Measurements from ENCODE around the gene APPBP2. TPM values are rescaled to one million over a fixed set of nuclear protein-coding genes. Genes with fewer than 3 reads are reported as not detected.

The APPBP2 gene
- total RNA-seq, 2 donors from 2014 or later: 21.5 to 33.1 TPM

- H3K4me3 ChIP-seq: no peak overlapping the region
- DNase-seq (ENCODE audit: low spot score) (no peak), ATAC-seq (ENCODE audit: insufficient number of reproducible peaks, low FRiP score, low read depth) (no peak)
- H3K27ac ChIP-seq: no peak overlapping the region
- no peaks in the 10 kb centered on the region for H3K4me1 ChIP-seq (ENCODE audit: control insufficient read depth in 1 of 2, low read depth in 2 of 2)
- no peaks in the 10 kb centered on the region for H3K27me3 ChIP-seq (replicated peaks; ENCODE audit: insufficient read depth)
- H3K36me3 ChIP-seq: no peaks in the 10 kb centered on the region
- TF ChIP-seq, protein P1, sequence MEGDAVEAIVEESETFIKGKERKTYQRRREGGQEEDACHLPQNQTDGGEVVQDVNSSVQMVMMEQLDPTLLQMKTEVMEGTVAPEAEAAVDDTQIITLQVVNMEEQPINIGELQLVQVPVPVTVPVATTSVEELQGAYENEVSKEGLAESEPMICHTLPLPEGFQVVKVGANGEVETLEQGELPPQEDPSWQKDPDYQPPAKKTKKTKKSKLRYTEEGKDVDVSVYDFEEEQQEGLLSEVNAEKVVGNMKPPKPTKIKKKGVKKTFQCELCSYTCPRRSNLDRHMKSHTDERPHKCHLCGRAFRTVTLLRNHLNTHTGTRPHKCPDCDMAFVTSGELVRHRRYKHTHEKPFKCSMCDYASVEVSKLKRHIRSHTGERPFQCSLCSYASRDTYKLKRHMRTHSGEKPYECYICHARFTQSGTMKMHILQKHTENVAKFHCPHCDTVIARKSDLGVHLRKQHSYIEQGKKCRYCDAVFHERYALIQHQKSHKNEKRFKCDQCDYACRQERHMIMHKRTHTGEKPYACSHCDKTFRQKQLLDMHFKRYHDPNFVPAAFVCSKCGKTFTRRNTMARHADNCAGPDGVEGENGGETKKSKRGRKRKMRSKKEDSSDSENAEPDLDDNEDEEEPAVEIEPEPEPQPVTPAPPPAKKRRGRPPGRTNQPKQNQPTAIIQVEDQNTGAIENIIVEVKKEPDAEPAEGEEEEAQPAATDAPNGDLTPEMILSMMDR (IDR thresholded peaks at IDR 0.05): no peak
- no peaks in the 10 kb centered on the region for H3K9me3 ChIP-seq
Measured at GRCh38 chr17:60560860-60561257, 34.8 kb upstream of the APPBP2 start.

- Histone ChIP-seq H3K36me3 (no peaks in the 10 kb centered on the region), H3K9me3 (no peaks in the 10 kb centered on the region), H3K4me1 (ENCODE audit: control insufficient read depth in 1 of 2, low read depth in 2 of 2) (no peaks in the 10 kb centered on the region), H3K27ac (no peak overlapping the region), H3K4me3 (no peak overlapping the region), H3K27me3 (replicated peaks; ENCODE audit: insufficient read depth) (no peaks in the 10 kb centered on the region)
- DNase-seq (ENCODE audit: low spot score): no peak
- no peak for ATAC-seq (ENCODE audit: insufficient number of reproducible peaks, low FRiP score, low read depth)
- TF ChIP-seq, protein P1 (IDR thresholded peaks at IDR 0.05): no peak
Measured at GRCh38 chr17:60559995-60560859, 34.2 kb upstream of the APPBP2 start.

- ATAC-seq (ENCODE audit: insufficient number of reproducible peaks, low FRiP score, low read depth) (no peak), DNase-seq (ENCODE audit: low spot score) (no peak)
Measured at GRCh38 chr17:60559659-60559994, 33.6 kb upstream of the APPBP2 start.

DNA sequence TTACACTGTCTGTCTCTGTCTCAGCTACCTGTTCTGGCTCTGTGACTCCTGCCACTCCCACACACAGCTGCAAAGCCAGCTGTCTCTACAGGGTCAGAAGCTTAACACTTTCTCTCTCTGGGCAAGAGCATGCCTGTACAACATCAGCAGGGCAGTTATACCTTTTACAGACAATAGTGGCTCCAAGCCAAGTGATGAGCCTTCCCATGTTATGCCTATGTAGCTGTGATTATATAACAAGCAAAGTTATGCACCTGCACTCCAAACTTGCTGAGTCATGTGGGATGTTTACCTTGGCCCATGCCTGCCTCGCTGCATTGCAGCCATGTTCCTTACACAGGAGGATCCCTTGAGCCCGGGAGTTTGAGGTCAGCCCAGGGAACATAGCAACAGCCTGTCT, 31.8 kb upstream of the APPBP2 start:
- no peak for ATAC-seq (ENCODE audit: insufficient number of reproducible peaks, low FRiP score, low read depth)

More at GRCh38 chr17:60559659-60559994, 33.6 kb upstream of the APPBP2 start:
- Histone ChIP-seq H3K27ac (no peak overlapping the region), H3K27me3 (replicated peaks; ENCODE audit: insufficient read depth) (no peaks in the 10 kb centered on the region), H3K4me1 (ENCODE audit: control insufficient read depth in 1 of 2, low read depth in 2 of 2) (no peaks in the 10 kb centered on the region), H3K36me3 (no peaks in the 10 kb centered on the region), H3K4me3 (no peak overlapping the region), H3K9me3 (no peaks in the 10 kb centered on the region)
- TF ChIP-seq, protein P1 (IDR thresholded peaks at IDR 0.05): no peak

GRCh38 chr17:60555786-60556185, 29.7 kb upstream of the APPBP2 start:
- Histone ChIP-seq H3K27me3 (replicated peaks; ENCODE audit: insufficient read depth) (no peaks in the 10 kb centered on the region), H3K4me1 (ENCODE audit: control insufficient read depth in 1 of 2, low read depth in 2 of 2) (no peaks in the 10 kb centered on the region), H3K4me3 (no peak overlapping the region), H3K9me3 (no peaks in the 10 kb centered on the region), H3K27ac (no peak overlapping the region), H3K36me3 (no peaks in the 10 kb centered on the region)
- TF ChIP-seq, protein P1 (IDR thresholded peaks at IDR 0.05): no peak
- ATAC-seq (ENCODE audit: insufficient number of reproducible peaks, low FRiP score, low read depth) (no peak), DNase-seq (ENCODE audit: low spot score) (no peak)

More for the DNA sequence above, 31.8 kb upstream of the APPBP2 start:
- no peaks in the 10 kb centered on the region for H3K4me1 ChIP-seq (ENCODE audit: control insufficient read depth in 1 of 2, low read depth in 2 of 2)
- no peaks in the 10 kb centered on the region for H3K36me3 ChIP-seq
- H3K27ac ChIP-seq: no peak overlapping the region
- TF ChIP-seq, protein P1 (IDR thresholded peaks at IDR 0.05): no peak
- DNase-seq (ENCODE audit: low spot score): no peak
- H3K9me3 ChIP-seq: no peaks in the 10 kb centered on the region
- no peaks in the 10 kb centered on the region for H3K27me3 ChIP-seq (replicated peaks; ENCODE audit: insufficient read depth)
- H3K4me3 ChIP-seq: no peak overlapping the region

All from thoracic aorta (tissue), 2 donors.